Testis (tissue), 3 donors: ENCODE data around the gene CDC42. TPM values are rescaled to one million over a fixed set of nuclear protein-coding genes. Genes with fewer than 3 reads are reported as not detected.
A peak's percentile ranks its signal among the peaks of the same experiment; 100 is the strongest.

Source experiments
- DNase-seq: peaks from one replicate; pipeline ENCODE4 v3.0.0-alpha.2; 2019
- H3K27ac ChIP-seq, 2 donors: fragments of 200-600 bp; sonication (generic); one replicate each; pipeline ENCODE4 v1.5.1; 2019
- H3K27me3 ChIP-seq: fragments of 200-600 bp; sonication (generic); one replicate; pipeline ENCODE4 v1.5.1; 2019
- H3K36me3 ChIP-seq: fragments of 200-600 bp; sonication (generic); one replicate; pipeline ENCODE4 v1.5.1; 2017; ENCODE audit warnings: low read depth; ENCODE audit errors: missing control alignments
- H3K4me1 ChIP-seq: fragments of 200-600 bp; sonication (generic); one replicate; pipeline ENCODE4 v1.5.1; 2019
- H3K4me3 ChIP-seq, 2 donors: fragments of 200-600 bp; sonication (generic); one replicate each; pipeline ENCODE4 v1.5.1; 2017 to 2019
- H3K9me3 ChIP-seq: fragments of 200-600 bp; sonication (generic); one replicate; pipeline ENCODE4 v1.5.1; 2017
- POLR2A ChIP-seq: fragments of 450-650 bp; IDR thresholded peaks from one replicate; pipeline ENCODE4 v1.6.1; 2017; ENCODE audit warnings: antibody characterized with exemption, mild to moderate bottlenecking, moderate library complexity
- WGBS, 2 donors: methylation state at CpG; one replicate each; pipeline ENCODE4 v1.1.5; 2018; 5-methylcytosine and 5-hydroxymethylcytosine counted together
- intact Hi-C: fragments of 100-400 bp; cut with DNase I; formaldehyde crosslinking; loops from one replicate; pipeline ENCODE4 v1.15.1; 2023; ENCODE audit warnings: low total_unique reads
- polyA plus RNA-seq: library from polyadenylated mRNA; stranded (reverse); fragments of 350-450 nt; fragmentation: Illumina TruSeq; extraction: RNeasy Lipid Tissue Mini Kit (QIAGEN cat#74804); gene quantifications from one replicate; pipeline ENCODE4 v1.2.3, GENCODE V29; 2014; ENCODE audit warnings: low read depth, low replicate concordance; ENCODE audit not compliant: insufficient read depth
- total RNA-seq, 2 donors: library from RNA; depleted of rRNA; stranded (reverse); fragments of >200 nt; gene quantifications; one replicate each; pipeline ENCODE4 v1.2.3, GENCODE V29; 2016
- TF ChIP-seq, protein P1 (sequence below), 3 experiments: fragments of 450-650 bp in 2 of 3; fragments of 200-600 bp in 1 of 3; sonication (generic) in 1 of 3; IDR thresholded peaks; one replicate each; pipeline ENCODE4 v1.5.1; 2016 to 2019; ENCODE audit warnings: antibody characterized with exemption in 3 of 3, mild to moderate bottlenecking in 2 of 3, moderate library complexity in 1 of 3

Gene CDC42
- total and polyA plus RNA-seq, 3 donors from 2014 or later: 139 to 152 (median 147) TPM

DNA sequence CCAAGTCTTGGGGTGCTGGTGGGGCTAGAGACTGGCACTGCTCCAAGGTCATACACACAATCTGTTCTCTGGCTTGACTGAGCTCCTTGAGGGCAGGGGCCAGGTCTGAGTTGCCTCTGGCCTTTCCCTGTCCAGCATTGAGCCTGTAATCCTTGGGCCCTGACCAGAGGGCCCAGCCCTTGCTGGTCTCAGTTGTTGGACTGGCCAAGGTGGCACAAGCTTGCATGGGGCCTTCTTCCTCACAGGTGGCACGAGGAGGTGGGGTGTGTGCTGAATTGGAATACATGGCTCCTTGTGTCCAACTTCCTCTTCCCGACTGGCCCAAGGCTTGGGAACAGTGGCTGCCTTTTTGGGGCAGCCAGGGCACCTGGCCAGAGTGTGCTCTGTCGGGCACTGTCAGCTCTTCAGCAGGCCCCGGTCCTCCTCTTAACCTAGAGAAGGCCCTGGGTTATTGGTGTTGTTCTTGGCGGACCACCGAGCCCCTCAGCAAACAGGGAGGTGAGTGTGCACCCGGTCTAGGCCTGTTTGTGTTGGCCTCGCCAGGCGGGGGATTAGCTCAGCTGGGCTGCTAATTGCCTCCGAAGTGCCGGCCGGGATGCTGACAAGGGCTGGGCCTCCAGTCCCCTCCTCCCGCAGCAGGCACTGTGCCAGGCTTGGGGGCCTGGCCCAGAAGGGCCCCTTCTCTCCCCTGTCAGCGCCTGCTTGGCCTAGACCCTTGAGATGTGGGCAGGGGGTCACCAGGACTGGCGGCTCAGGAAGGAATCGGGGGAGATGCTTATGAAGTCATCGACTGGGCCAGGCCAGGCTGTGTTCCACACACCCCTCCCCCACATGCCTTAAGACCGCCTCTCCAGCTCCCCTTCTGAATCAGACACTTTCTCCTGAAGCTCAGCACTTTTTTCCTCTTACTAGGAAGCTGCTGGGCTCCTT, 61.8 kb downstream of the CDC42 start:
- H3K36me3 ChIP-seq: no peaks in the 10 kb centered on the region
- 49 to 50% methylated on average over 12 to 18 of the region's 18 CpGs for WGBS, 2 donors
- peaks cover 34% of the 10 kb centered on the region for H3K4me1 ChIP-seq
- DNase-seq: peak; percentile 53
- H3K27me3 ChIP-seq: no peaks in the 10 kb centered on the region
- no peak overlapping the region for H3K4me3 ChIP-seq
- H3K27ac ChIP-seq: peak overlapping the region; percentile 24 to 51
- H3K9me3 ChIP-seq: no peaks in the 10 kb centered on the region
- no peak for TF ChIP-seq POLR2A
- TF ChIP-seq, protein P1, sequence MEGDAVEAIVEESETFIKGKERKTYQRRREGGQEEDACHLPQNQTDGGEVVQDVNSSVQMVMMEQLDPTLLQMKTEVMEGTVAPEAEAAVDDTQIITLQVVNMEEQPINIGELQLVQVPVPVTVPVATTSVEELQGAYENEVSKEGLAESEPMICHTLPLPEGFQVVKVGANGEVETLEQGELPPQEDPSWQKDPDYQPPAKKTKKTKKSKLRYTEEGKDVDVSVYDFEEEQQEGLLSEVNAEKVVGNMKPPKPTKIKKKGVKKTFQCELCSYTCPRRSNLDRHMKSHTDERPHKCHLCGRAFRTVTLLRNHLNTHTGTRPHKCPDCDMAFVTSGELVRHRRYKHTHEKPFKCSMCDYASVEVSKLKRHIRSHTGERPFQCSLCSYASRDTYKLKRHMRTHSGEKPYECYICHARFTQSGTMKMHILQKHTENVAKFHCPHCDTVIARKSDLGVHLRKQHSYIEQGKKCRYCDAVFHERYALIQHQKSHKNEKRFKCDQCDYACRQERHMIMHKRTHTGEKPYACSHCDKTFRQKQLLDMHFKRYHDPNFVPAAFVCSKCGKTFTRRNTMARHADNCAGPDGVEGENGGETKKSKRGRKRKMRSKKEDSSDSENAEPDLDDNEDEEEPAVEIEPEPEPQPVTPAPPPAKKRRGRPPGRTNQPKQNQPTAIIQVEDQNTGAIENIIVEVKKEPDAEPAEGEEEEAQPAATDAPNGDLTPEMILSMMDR (IDR thresholded peaks at IDR 0.05): no peak
- intact Hi-C loops: no loop called here

DNA sequence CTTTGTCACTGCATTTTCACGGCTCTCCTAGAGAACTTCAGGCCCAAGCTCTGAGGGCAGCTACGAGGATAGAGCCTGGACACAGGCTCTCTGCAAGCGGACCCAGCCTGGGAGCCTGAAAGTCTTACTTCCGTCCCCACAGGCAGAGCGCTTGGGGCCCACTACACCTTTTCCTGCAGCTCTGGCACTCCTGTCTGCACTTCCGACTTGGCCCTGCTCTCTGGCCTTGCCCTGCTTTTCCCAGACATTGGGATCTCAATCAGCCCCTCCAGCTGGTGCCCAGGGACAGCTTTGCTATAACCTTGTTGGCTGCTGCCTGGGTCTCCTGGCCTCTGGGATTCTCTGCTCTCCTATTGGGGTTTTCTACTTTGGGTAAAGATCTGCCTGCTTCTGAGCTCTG, 62.8 kb downstream of the CDC42 start:
- intact Hi-C loops: no loop called here
- no peak overlapping the region for H3K4me3 ChIP-seq
- no peak for DNase-seq
- H3K27me3 ChIP-seq: no peaks in the 10 kb centered on the region
- H3K36me3 ChIP-seq: no peaks in the 10 kb centered on the region
- H3K9me3 ChIP-seq: no peaks in the 10 kb centered on the region
- TF ChIP-seq POLR2A: no peak
- TF ChIP-seq, protein P1 (IDR thresholded peaks at IDR 0.05): no peak
- H3K4me1 ChIP-seq: peaks cover 25% of the 10 kb centered on the region
- peak overlapping the region; percentile 24 to 51 for H3K27ac ChIP-seq
- WGBS, 2 donors: 68 to 69% methylated on average over 5 to 6 of the region's 6 CpGs

DNA sequence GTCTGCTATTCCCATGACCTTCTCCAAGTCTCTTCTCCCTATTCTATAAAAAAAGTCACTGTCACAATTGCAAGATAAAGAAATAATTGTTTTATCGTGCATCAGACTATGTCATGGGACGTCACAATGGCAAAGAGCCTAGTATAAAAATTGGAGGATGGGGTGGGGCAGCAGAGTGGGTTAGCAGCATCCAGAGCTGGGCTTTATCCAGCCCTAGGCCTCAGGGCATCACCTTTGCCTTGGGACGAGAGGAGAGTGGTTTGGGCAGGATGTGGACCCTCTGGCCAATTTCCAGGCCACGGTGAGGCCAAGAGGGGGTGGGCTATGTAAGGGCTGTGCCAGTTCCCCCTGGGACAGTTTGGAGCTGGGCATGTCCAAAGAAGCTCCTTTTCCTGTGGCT, 64.7 kb downstream of the CDC42 start:
- DNase-seq: no peak
- peaks cover 16% of the 10 kb centered on the region for H3K4me1 ChIP-seq
- no peaks in the 10 kb centered on the region for H3K27me3 ChIP-seq
- H3K27ac ChIP-seq: no peak overlapping the region
- no peaks in the 10 kb centered on the region for H3K36me3 ChIP-seq
- no peak for TF ChIP-seq POLR2A
- TF ChIP-seq, protein P1 (IDR thresholded peaks at IDR 0.05): no peak
- 43 to 62% methylated on average over 4 of the region's 4 CpGs for WGBS, 2 donors
- no peaks in the 10 kb centered on the region for H3K9me3 ChIP-seq
- intact Hi-C loops: no loop called here
- no peak overlapping the region for H3K4me3 ChIP-seq

DNA sequence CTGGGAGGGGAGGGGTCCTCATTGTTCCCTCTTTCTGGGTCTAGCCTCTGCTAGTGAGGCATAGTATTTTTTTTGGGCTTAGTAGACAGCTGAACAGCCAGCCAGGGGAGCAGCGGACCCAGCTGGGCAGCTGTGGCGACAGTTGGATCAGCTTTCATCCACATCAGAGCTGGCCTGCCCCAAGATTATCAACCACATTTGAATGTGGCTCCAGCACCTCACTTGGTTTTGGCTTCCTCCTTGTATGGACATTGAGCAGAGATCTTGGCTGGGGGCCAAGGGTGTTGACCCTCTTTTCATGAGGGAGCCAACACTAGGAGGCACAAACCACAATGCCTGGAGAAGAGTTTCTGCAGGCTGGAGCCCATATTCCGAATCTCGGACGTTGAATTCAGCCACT, 65.3 kb downstream of the CDC42 start:
- Histone ChIP-seq H3K36me3 (no peaks in the 10 kb centered on the region), H3K27ac (no peak overlapping the region), H3K9me3 (no peaks in the 10 kb centered on the region), H3K4me3 (no peak overlapping the region), H3K27me3 (no peaks in the 10 kb centered on the region), H3K4me1 (peaks cover 16% of the 10 kb centered on the region)
- 63 to 77% methylated on average over 2 to 5 of the region's 5 CpGs for WGBS, 2 donors
- TF ChIP-seq POLR2A: no peak
- TF ChIP-seq, protein P1 (IDR thresholded peaks at IDR 0.05): no peak
- peak; percentile 50 for DNase-seq
- intact Hi-C loops: no loop called here
